H1 (cell line): ENCODE results near the gene SCN1B. TPM values are rescaled to one million over a fixed set of nuclear protein-coding genes. Genes with fewer than 3 reads are reported as not detected.

ENCODE experiments used
- CTCF ChIA-PET: fragments of 300-600 bp; sonication (Branson Sonifier 250); formaldehyde crosslinking; loops from one replicate; lab custom pipeline; 2021; ENCODE audit not compliant: partially characterized antibody; lab: Charles Lee
- POLR2A ChIA-PET: fragments of 300-600 bp; sonication (Branson Sonifier 250); formaldehyde crosslinking; loops from one replicate; lab custom pipeline; 2021; ENCODE audit warnings: inconsistent platforms; ENCODE audit not compliant: partially characterized antibody; lab: Charles Lee
- DNase-seq, 2 experiments: peaks; one replicate each; pipeline versions ENCODE4 v3.0.0 to v3.0.0-alpha.2; 2010 to 2022; ENCODE audit warnings: low spot score in 2 of 2, low read depth in 1 of 2, mixed read lengths in 1 of 2
- FAIRE-seq: peaks from 2 replicates; lab custom pipeline; 2011; peaks lifted over from hg19 to GRCh38; lab: Jason Lieb, UNC
- H2AFZ ChIP-seq: 2 replicates; pipeline ENCODE4 v1.8.1; 2012; ENCODE audit warnings: low read length, inconsistent platforms
- H2AK5ac ChIP-seq: 2 replicates; pipeline ENCODE4 v1.6.1; 2013; ENCODE audit warnings: low read depth, low read length
- H2BK120ac ChIP-seq: replicated peaks from 2 replicates; pipeline ENCODE3; 2013; ENCODE audit warnings: low read depth, low read length, inconsistent platforms
- H2BK12ac ChIP-seq: 2 replicates; pipeline ENCODE4 v1.6.1; 2013; ENCODE audit warnings: low read depth, low read length
- H2BK15ac ChIP-seq: 2 replicates; pipeline ENCODE4 v1.6.1; 2013; ENCODE audit warnings: low read length
- H2BK20ac ChIP-seq: 2 replicates; pipeline ENCODE4 v1.6.1; 2013; ENCODE audit warnings: low read length
- H2BK5ac ChIP-seq: 2 replicates; pipeline ENCODE4 v1.6.1; 2013; ENCODE audit warnings: low read depth, low read length
- H3K14ac ChIP-seq: 2 replicates; pipeline ENCODE4 v1.6.1; 2013; ENCODE audit warnings: inconsistent platforms; ENCODE audit not compliant: insufficient read length
- H3K18ac ChIP-seq: 2 replicates; pipeline ENCODE4 v1.6.1; 2013; ENCODE audit warnings: low read length; ENCODE audit errors: extremely low read depth
- H3K23ac ChIP-seq: 2 replicates; pipeline ENCODE4 v1.6.1; 2013; ENCODE audit warnings: inconsistent platforms; ENCODE audit not compliant: insufficient read length
- H3K23me2 ChIP-seq: 2 replicates; pipeline ENCODE4 v1.6.1; 2013; ENCODE audit warnings: low read depth, low read length
- H3K27ac ChIP-seq: 2 replicates; pipeline ENCODE4 v1.6.1; 2011; ENCODE audit warnings: low read depth, low read length, inconsistent platforms
- H3K27me3 ChIP-seq, 4 experiments: replicated peaks in 1 of 4; 1 replicate in 1 of 4; 2 replicates in 3 of 4; pipeline versions ENCODE4 v1.6.1 to v1.8.1; 2011 to 2013; ENCODE audit warnings: low read length in 3 of 4, mild to moderate bottlenecking in 3 of 4, inconsistent platforms in 2 of 4, mixed read lengths in 2 of 4, moderate library complexity in 1 of 4; ENCODE audit not compliant: control insufficient read depth in 3 of 4, insufficient read depth in 3 of 4; ENCODE audit errors: extremely low read depth in 1 of 4
- H3K36me3 ChIP-seq, 4 experiments: 2 replicates each; pipeline versions ENCODE4 v1.6.1 to v1.8.1; 2011 to 2013; ENCODE audit warnings: mild to moderate bottlenecking in 4 of 4, low read length in 3 of 4, moderate library complexity in 2 of 4, control low read depth in 1 of 4, inconsistent platforms in 1 of 4; ENCODE audit not compliant: insufficient read depth in 4 of 4, control insufficient read depth in 2 of 4
- H3K4ac ChIP-seq: replicated peaks from 2 replicates; pipeline ENCODE3; 2013; ENCODE audit warnings: low read length, low read depth, mixed read lengths, inconsistent platforms; ENCODE audit not compliant: insufficient read length
- H3K4me1 ChIP-seq, 4 experiments: replicated peaks in 1 of 4; 1 replicate in 1 of 4; 2 replicates in 3 of 4; pipeline versions ENCODE4 v1.6.1 to v1.8.1; 2011 to 2013; ENCODE audit warnings: low read length in 3 of 4, inconsistent platforms in 2 of 4, mixed read lengths in 1 of 4; ENCODE audit not compliant: insufficient read depth in 4 of 4, control insufficient read depth in 3 of 4
- H3K4me2 ChIP-seq, 2 experiments: 2 replicates each; pipeline versions ENCODE4 v1.6.1 to v1.8.1; 2011 to 2013; ENCODE audit warnings: low read depth in 2 of 2, low read length in 2 of 2, control low read depth in 1 of 2, inconsistent platforms in 1 of 2, mild to moderate bottlenecking in 1 of 2; ENCODE audit not compliant: insufficient read depth in 1 of 2
- H3K4me3 ChIP-seq, 4 experiments: fragments of 200-600, 300-600 bp in 1 of 4; sonication (generic), shearing (Covaris generic), sonication (Bioruptor Twin) in 1 of 4; 2 replicates each; pipeline versions ENCODE4 v1.5.1 to v1.8.1; 2011 to 2016; ENCODE audit warnings: low read length in 4 of 4, low read depth in 3 of 4, control low read depth in 2 of 4, inconsistent platforms in 2 of 4, mild to moderate bottlenecking in 2 of 4, mixed read lengths in 1 of 4, moderate library complexity in 1 of 4; ENCODE audit not compliant: insufficient read depth in 2 of 4; ENCODE audit errors: extremely low read depth in 1 of 4
- H3K56ac ChIP-seq: replicated peaks from 2 replicates; pipeline ENCODE3; 2013; ENCODE audit warnings: low read depth, mild to moderate bottlenecking, mixed read lengths, low read length, inconsistent platforms; ENCODE audit not compliant: insufficient read length
- H3K79me1 ChIP-seq: 2 replicates; pipeline ENCODE4 v1.6.1; 2013; ENCODE audit warnings: low read depth, low read length, control low read depth
- H3K79me2 ChIP-seq, 2 experiments: 2 replicates each; pipeline versions ENCODE4 v1.6.1 to v1.8.1; 2012 to 2013; ENCODE audit warnings: low read length in 2 of 2, mild to moderate bottlenecking in 2 of 2, inconsistent platforms in 1 of 2; ENCODE audit not compliant: insufficient read depth in 2 of 2, control insufficient read depth in 1 of 2
- H3K9ac ChIP-seq, 4 experiments: replicated peaks in 1 of 4; 1 replicate in 1 of 4; 2 replicates in 3 of 4; pipeline versions ENCODE4 v1.6.1 to v1.8.1; 2011 to 2013; ENCODE audit warnings: low read depth in 3 of 4, low read length in 3 of 4, control low read depth in 2 of 4, mild to moderate bottlenecking in 2 of 4, moderate library complexity in 2 of 4, inconsistent platforms in 1 of 4; ENCODE audit errors: extremely low read depth in 1 of 4
- H3K9me3 ChIP-seq, 2 experiments: 2 replicates each; pipeline versions ENCODE4 v1.6.1 to v1.8.1; 2012 to 2013; ENCODE audit warnings: mild to moderate bottlenecking in 2 of 2, moderate library complexity in 2 of 2, control low read depth in 1 of 2, inconsistent platforms in 1 of 2, low read depth in 1 of 2, low read length in 1 of 2, mixed read lengths in 1 of 2; ENCODE audit not compliant: insufficient read depth in 2 of 2
- H4K20me1 ChIP-seq, 2 experiments: replicated peaks in 1 of 2; 2 replicates each; pipeline versions ENCODE3 to v1.8.1; 2011 to 2013; ENCODE audit warnings: inconsistent platforms in 2 of 2, low read length in 2 of 2, mild to moderate bottlenecking in 1 of 2; ENCODE audit not compliant: insufficient read depth in 2 of 2, control insufficient read depth in 1 of 2
- H4K5ac ChIP-seq: 2 replicates; pipeline ENCODE4 v1.6.1; 2013; ENCODE audit warnings: low read length, low read depth, mixed read lengths, inconsistent platforms; ENCODE audit not compliant: insufficient read length
- H4K8ac ChIP-seq: 2 replicates; pipeline ENCODE4 v1.8.0; 2013; ENCODE audit warnings: mild to moderate bottlenecking, moderate library complexity, low read length, inconsistent platforms; ENCODE audit not compliant: insufficient read depth; ENCODE audit errors: extremely low read depth
- H4K91ac ChIP-seq: replicated peaks from 2 replicates; pipeline ENCODE3; 2013; ENCODE audit warnings: low read length, mixed read lengths, inconsistent platforms; ENCODE audit not compliant: insufficient read length
- BRCA1 ChIP-seq: IDR thresholded peaks from 2 replicates; pipeline ENCODE4 v1.6.1; 2012; ENCODE audit warnings: low read depth, low read length, improper control_type of control experiment
- GTF2F1 ChIP-seq: IDR thresholded peaks from 2 replicates; pipeline ENCODE4 v1.6.1; 2012; ENCODE audit warnings: low read depth, low read length, improper control_type of control experiment, borderline replicate concordance
- HDAC6 ChIP-seq: IDR thresholded peaks from one replicate; pipeline ENCODE4 v1.7.1; 2012; ENCODE audit warnings: low read depth, mild to moderate bottlenecking, inconsistent platforms, low read length, moderate library complexity
- JUN ChIP-seq: IDR thresholded peaks from 2 replicates; pipeline ENCODE4 v1.6.1; 2011; ENCODE audit warnings: low read depth, mild to moderate bottlenecking, improper control_type of control experiment, low read length
- KDM1A ChIP-seq: fragments of 200-600, 300-600 bp; sonication (generic); IDR thresholded peaks from 2 replicates; pipeline ENCODE4 v1.7.1; 2016; ENCODE audit warnings: mild to moderate bottlenecking, low read length, borderline replicate concordance
- SIRT6 ChIP-seq: IDR thresholded peaks from one replicate; pipeline ENCODE4 v1.7.1; 2012; ENCODE audit warnings: low read length, inconsistent platforms
- SIX5 ChIP-seq: IDR thresholded peaks from 2 replicates; pipeline ENCODE4 v1.6.1; 2011; ENCODE audit warnings: mild to moderate bottlenecking, low read depth, low read length
- SP4 ChIP-seq: IDR thresholded peaks from 2 replicates; pipeline ENCODE4 v1.6.1; 2012; ENCODE audit warnings: low read length, inconsistent platforms
- TAF1 ChIP-seq: IDR thresholded peaks from 2 replicates; pipeline ENCODE4 v1.6.1; 2011; ENCODE audit warnings: mild to moderate bottlenecking, low read depth, low read length
- WGBS, 2 experiments: shearing (Covaris generic) in 1 of 2; methylation state at CpG; one replicate each; pipeline versions ENCODE4 v1.1.6 to v1.1.7; 2013 to 2015; ENCODE audit warnings: low lambda C conversion rate in 2 of 2, mixed read lengths in 2 of 2, inconsistent platforms in 1 of 2, low coverage in 1 of 2, missing lambda C conversion rate in 1 of 2; ENCODE audit not compliant: insufficient replicate concordance in 2 of 2, insufficient coverage in 1 of 2, insufficient read length in 1 of 2; ENCODE audit errors: extremely low coverage in 1 of 2, missing lambda C conversion rate in 1 of 2; 5-methylcytosine and 5-hydroxymethylcytosine counted together
- polyA plus RNA-seq, 7 experiments: library from polyadenylated mRNA; depleted of rRNA in 3 of 7; stranded (reverse) in 5 of 7; unstranded in 2 of 7; fragments of >200 nt in 5 of 7; fragments of 200-250 nt in 2 of 7; gene quantifications; 1 replicate in 5 of 7; 2 replicates in 1 of 7; 4 replicates in 1 of 7; pipeline versions ENCODE4 v1.2.1 to v1.2.3, GENCODE V29; 2011 to 2013; ENCODE audit warnings: missing spikeins in 2 of 7, mixed read lengths in 2 of 7
- total RNA-seq: library from RNA; stranded (reverse); fragmentation: NEBNext Ultra II Directional; extraction: Animal tissue kit (Norgen Biotek cat#: 25700); gene quantifications from 2 replicates; pipeline ENCODE4 v1.2.1, GENCODE V29; 2021

SCN1B gene
- total and polyA plus RNA-seq, 2 of the 8 experiments (the other 6 are each of a cell fraction or from before 2014, with no cell fraction given), result 3.1 to 3.5 TPM

DNA sequence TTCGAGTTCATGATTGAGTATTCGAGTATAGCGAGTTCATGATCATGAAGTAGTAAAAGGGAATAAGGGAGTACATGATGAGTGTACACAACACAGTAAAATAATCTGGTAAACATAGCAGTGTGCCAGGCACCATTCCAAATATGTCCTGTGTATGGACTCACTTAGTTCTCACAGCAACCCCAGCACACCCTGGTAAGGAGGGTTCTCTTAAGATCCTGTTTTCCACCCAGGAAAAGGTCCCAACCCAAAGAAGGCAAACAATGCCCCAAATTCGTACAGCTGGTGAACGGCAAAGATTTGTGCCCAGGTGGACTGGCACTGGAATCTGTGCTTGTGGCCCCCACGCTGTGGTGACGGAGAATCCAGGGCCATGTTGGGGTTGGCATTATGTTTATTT lies 32.7 kb downstream of the SCN1B start:
- H3K14ac ChIP-seq, result no peak overlapping the region
- H2BK12ac ChIP-seq, result no peak overlapping the region
- no peak overlapping the region for H3K9ac ChIP-seq
- H2BK120ac ChIP-seq, result no peak overlapping the region
- no peak overlapping the region for H2BK15ac ChIP-seq
- H3K4me3 ChIP-seq, result no peak overlapping the region
- ChIA-PET POLR2A (interaction anchor here (0.8 to 2.1 kb wide), 3 partner anchors 11 to 53 kb away, joined by 3 to 9 read pairs (median 3); no protein-coding TSS in a partner anchor), CTCF (interaction anchor here (1.4 to 2.7 kb wide), 4 partner anchors 14 to 290 kb away, joined by 3 to 14 read pairs (median 3); no protein-coding TSS in a partner anchor)
- TF ChIP-seq SIX5, result no peak
- TF ChIP-seq SIRT6, result no peak
- no peak for TF ChIP-seq HDAC6
- TF ChIP-seq GTF2F1, result no peak
- TF ChIP-seq BRCA1, result no peak
- no peak for TF ChIP-seq KDM1A
- no peak for TF ChIP-seq JUN
- TF ChIP-seq SP4, result no peak
- no peak for TF ChIP-seq TAF1
- no peaks in the 10 kb centered on the region for H3K79me1 ChIP-seq
- H2BK5ac ChIP-seq, result no peak overlapping the region
- H3K23me2 ChIP-seq, result no peaks in the 10 kb centered on the region
- no peak overlapping the region for H3K27ac ChIP-seq
- H3K18ac ChIP-seq, result no peak overlapping the region
- peaks cover 0 to 2% (median 0%) of the 10 kb centered on the region in 4 experiments; a peak in 1 of 7 replicates for H3K27me3 ChIP-seq
- WGBS, 2 experiments, result 87% methylated on average over 7 of the region's 7 CpGs; no CpG with 5 or more reads in 1 of the 2 experiments
- no peaks in the 10 kb centered on the region for H3K9me3 ChIP-seq
- H3K36me3 ChIP-seq, result no peaks in the 10 kb centered on the region
- no peak overlapping the region for H3K4ac ChIP-seq
- H3K79me2 ChIP-seq, result no peaks in the 10 kb centered on the region
- no peak overlapping the region for H3K23ac ChIP-seq
- H3K56ac ChIP-seq, result no peak overlapping the region
- H4K20me1 ChIP-seq, result peaks cover 0 to 1% of the 10 kb centered on the region in 2 experiments
- H2BK20ac ChIP-seq, result no peak overlapping the region
- DNase-seq (no peak), FAIRE-seq (no peak)
- no peak overlapping the region for H4K5ac ChIP-seq
- no peak overlapping the region for H2AFZ ChIP-seq
- H4K8ac ChIP-seq, result no peak overlapping the region
- H3K4me2 ChIP-seq, result no peak overlapping the region
- no peaks in the 10 kb centered on the region; a peak in 2 of 7 replicates for H3K4me1 ChIP-seq
- no peak overlapping the region for H4K91ac ChIP-seq
- no peak overlapping the region for H2AK5ac ChIP-seq
